Uterus (tissue), 4 donors: ENCODE results near the gene LRP6. TPM values are rescaled to one million over a fixed set of nuclear protein-coding genes. Genes with fewer than 3 reads are reported as not detected.
"Not testable (repeated sequence)": the region's sequence is repeated elsewhere in the genome, so short reads cannot be mapped to it uniquely, and the experiment has no call there.

Source experiments
- DNase-seq, 2 donors: peaks; one replicate each; pipeline ENCODE4 v3.0.0-alpha.2; 2019 to 2020
- H3K27ac ChIP-seq, 2 donors: fragments of 200-600 bp; sonication (generic); 1 replicate in 1 of 2; 2 replicates in 1 of 2; pipeline ENCODE4 v1.5.1; 2016 to 2018
- H3K27me3 ChIP-seq, 2 donors: fragments of 200-600 bp; sonication (generic); one replicate each; pipeline ENCODE4 v1.5.1; 2018 to 2019; ENCODE audit warnings: control low read depth in 1 of 2
- H3K36me3 ChIP-seq, 2 donors: fragments of 200-600 bp; sonication (generic); one replicate each; pipeline ENCODE4 v1.5.1; 2019; ENCODE audit warnings: control low read depth in 1 of 2
- H3K4me1 ChIP-seq, 2 donors: fragments of 200-600 bp; sonication (generic); one replicate each; pipeline ENCODE4 v1.5.1; 2018 to 2019; ENCODE audit warnings: control low read depth in 1 of 2
- H3K4me3 ChIP-seq, 2 donors: fragments of 200-600 bp; sonication (generic); 1 replicate in 1 of 2; 2 replicates in 1 of 2; pipeline ENCODE4 v1.5.1; 2018 to 2019; ENCODE audit warnings: mild to moderate bottlenecking in 1 of 2
- H3K9me3 ChIP-seq, 2 donors: fragments of 200-600 bp; sonication (generic); one replicate each; pipeline ENCODE4 v1.5.1; 2019; ENCODE audit warnings: control low read depth in 1 of 2
- CTCF ChIP-seq, 4 experiments: fragments of 200-600 bp in 2 of 4; fragments of 450-650 bp in 2 of 4; sonication (generic) in 2 of 4; IDR thresholded peaks; one replicate each; pipeline ENCODE4 v1.5.1; 2016 to 2019; ENCODE audit warnings: antibody characterized with exemption in 4 of 4, mild to moderate bottlenecking in 2 of 4, moderate library complexity in 1 of 4
- POLR2A ChIP-seq, 2 donors: fragments of 450-650 bp; IDR thresholded peaks; one replicate each; pipeline ENCODE4 v1.6.1; 2016; ENCODE audit warnings: antibody characterized with exemption in 2 of 2, mild to moderate bottlenecking in 1 of 2, moderate library complexity in 1 of 2
- intact Hi-C: fragments of 100-400 bp; cut with DNase I; formaldehyde crosslinking; loops from one replicate; pipeline ENCODE4 v1.15.1; 2023; ENCODE audit warnings: low total_unique reads
- total RNA-seq, 4 donors: library from RNA; depleted of rRNA in 3 of 4; stranded (reverse); fragments of >200 nt in 3 of 4; gene quantifications; one replicate each; pipeline versions ENCODE4 v1.1.0 to v1.2.4, GENCODE V29; 2014 to 2023
- donor health status: DM: yes; HTN: yes; CAD: no.

LRP6 gene
- total RNA-seq, 4 donors from 2014 or later: 18.7 to 141 (median 50.1) TPM

DNA sequence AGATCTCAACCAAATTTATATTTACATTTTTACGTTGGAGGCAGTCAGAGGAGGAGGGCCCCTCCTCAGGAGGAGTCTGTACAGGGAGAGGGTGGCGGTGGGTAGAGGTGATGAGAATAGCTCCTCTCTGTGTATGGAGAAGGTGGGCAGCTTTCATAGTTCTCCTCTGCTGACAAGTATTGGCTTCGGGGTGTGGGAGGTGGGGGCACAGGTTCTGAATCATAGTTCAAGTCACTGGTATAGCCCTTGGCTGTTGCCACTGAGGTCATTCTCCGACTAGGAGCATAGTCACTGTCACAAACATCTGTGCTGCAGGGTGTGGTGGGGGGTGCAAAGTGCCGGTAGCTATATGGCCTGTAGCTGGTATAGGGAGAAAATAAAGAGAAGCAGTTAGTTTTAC, 145.8 kb downstream of the LRP6 start:
- intact Hi-C loops: no loop called here
- H3K4me3 ChIP-seq: no peak overlapping the region
- no peaks in the 10 kb centered on the region for H3K36me3 ChIP-seq
- H3K27me3 ChIP-seq: no peaks in the 10 kb centered on the region
- TF ChIP-seq CTCF (IDR thresholded peaks at IDR 0.05) (no peak), POLR2A (IDR thresholded peaks at IDR 0.05) (no peak)
- H3K4me1 ChIP-seq: no peaks in the 10 kb centered on the region
- no peak overlapping the region for H3K27ac ChIP-seq
- DNase-seq: no peak
- H3K9me3 ChIP-seq: no peaks in the 10 kb centered on the region

- Histone ChIP-seq H3K36me3 (no peaks in the 10 kb centered on the region), H3K27me3 (no peaks in the 10 kb centered on the region), H3K4me3 (no peak overlapping the region), H3K27ac (no peak overlapping the region), H3K4me1 (no peaks in the 10 kb centered on the region), H3K9me3 (no peaks in the 10 kb centered on the region)
- no peak for DNase-seq
- intact Hi-C loops: no loop called here
- TF ChIP-seq CTCF (IDR thresholded peaks at IDR 0.05) (no peak), POLR2A (IDR thresholded peaks at IDR 0.05) (no peak)
Observed at GRCh38 chr12:12116677-12117076, 150.2 kb downstream of the LRP6 start.

DNA sequence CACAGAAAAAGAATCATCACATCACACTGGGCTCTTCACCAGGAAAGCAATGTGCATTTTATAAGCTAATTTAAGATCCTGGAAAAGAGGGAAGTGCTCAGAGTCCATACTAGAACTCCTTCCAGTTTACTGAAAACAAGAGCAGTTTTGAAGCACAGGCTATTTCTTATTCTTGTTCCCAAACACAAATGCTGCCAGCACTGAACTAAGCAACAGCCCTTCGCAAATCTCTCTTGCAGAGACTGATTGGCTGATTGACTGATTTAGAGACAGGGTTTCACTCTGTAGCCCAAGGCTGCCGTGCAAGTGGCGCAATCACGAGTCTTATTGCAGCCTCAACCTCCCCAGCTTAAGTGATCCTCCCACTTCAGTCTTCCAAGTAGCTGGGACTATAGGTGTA, 151.3 kb downstream of the LRP6 start:
- no peak for DNase-seq
- Histone ChIP-seq H3K9me3 (no peaks in the 10 kb centered on the region), H3K4me1 (no peaks in the 10 kb centered on the region), H3K27me3 (no peaks in the 10 kb centered on the region), H3K4me3 (no peak overlapping the region), H3K27ac (no peak overlapping the region), H3K36me3 (no peaks in the 10 kb centered on the region)
- no peak for TF ChIP-seq CTCF (IDR thresholded peaks at IDR 0.05)
- no peak for TF ChIP-seq POLR2A (IDR thresholded peaks at IDR 0.05)
- intact Hi-C loops: no loop called here

DNA sequence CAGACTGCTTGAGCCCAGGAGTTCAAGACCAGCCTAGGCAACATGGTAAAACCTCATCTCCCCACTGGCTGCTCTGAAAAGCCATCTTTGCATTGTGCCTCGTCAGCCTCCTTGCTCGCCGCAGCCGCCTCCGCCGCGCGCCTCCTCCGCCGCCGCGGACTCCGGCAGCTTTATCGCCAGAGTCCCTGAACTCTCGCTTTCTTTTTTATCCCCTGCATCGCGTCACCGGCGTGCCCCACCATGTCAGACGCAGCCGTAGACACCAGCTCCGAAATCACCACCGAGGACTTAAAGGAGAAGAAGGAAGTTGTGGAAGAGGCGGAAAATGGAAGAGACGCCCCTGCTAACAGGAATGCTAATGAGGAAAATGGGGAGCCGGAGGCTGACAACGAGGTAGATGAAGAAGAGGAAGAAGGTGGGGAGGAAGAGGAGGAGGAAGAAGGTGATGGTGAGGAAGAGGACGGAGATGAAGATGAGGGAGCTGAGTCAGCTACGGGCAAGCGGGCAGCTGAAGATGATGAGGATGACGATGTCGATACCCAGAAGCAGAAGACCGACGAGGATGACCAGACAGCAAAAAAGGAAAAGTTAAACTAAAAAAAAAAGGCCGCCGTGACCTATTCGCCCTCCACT, 155.8 kb downstream of the LRP6 start:
- H3K27ac ChIP-seq, DNase-seq, H3K4me1 ChIP-seq, intact Hi-C loops, H3K4me3 ChIP-seq, H3K36me3 ChIP-seq, H3K27me3 ChIP-seq: not testable (repeated sequence)
- H3K9me3 ChIP-seq: peaks cover 0 to 16% of the 10 kb centered on the region in 2 donors

DNA sequence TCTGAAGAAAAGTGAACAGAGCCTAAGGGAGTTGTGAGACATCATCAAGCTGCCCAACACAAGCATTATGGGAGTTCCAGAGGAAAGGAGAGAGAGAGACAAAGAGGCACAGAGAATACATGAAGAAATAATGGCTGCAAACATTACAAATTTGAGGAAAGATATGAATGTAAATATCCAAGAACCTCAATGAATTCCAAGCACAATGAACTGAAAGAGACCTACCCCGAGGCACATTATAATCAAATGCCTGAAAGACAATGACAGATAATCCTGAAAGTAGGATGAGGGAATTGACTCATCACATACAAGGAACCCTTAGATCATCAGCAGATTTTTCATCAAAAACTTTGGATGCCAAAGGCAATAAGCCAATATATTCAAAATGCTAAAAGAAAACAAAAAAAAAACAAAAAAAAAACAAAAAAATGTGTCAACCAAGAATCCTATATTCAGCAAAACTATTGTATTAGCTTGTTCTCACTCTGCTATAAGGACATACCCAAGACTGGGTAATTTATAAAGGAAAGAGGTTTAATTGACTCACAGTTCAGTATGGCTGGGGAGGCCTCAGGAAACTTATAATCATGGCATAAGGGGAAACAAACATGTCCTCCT, 158.3 kb downstream of the LRP6 start:
- Histone ChIP-seq H3K27ac (no peak overlapping the region), H3K9me3 (peaks cover 0 to 16% of the 10 kb centered on the region in 2 donors), H3K27me3 (no peaks in the 10 kb centered on the region), H3K4me1 (no peaks in the 10 kb centered on the region), H3K36me3 (no peaks in the 10 kb centered on the region), H3K4me3 (no peak overlapping the region)
- TF ChIP-seq CTCF (IDR thresholded peaks at IDR 0.05) (no peak), POLR2A (IDR thresholded peaks at IDR 0.05) (no peak)
- no peak for DNase-seq
- intact Hi-C loops: no loop called here
